ENCODE results near the gene ARID5B. TPM values are rescaled to one million over a fixed set of nuclear protein-coding genes. Genes with fewer than 3 reads are reported as not detected.

Gene ARID5B
- total and polyA plus RNA-seq, 2 of the 4 experiments (the other 2 are of a cell fraction): 41.0 to 125 TPM

- TF ChIP-seq, protein P1, sequence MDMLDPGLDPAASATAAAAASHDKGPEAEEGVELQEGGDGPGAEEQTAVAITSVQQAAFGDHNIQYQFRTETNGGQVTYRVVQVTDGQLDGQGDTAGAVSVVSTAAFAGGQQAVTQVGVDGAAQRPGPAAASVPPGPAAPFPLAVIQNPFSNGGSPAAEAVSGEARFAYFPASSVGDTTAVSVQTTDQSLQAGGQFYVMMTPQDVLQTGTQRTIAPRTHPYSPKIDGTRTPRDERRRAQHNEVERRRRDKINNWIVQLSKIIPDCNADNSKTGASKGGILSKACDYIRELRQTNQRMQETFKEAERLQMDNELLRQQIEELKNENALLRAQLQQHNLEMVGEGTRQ (IDR thresholded peaks at IDR 0.05; ENCODE audit: low read depth, low read length): no peak
- TF ChIP-seq CHD1 (IDR thresholded peaks at IDR 0.05; ENCODE audit: low read depth, low read length) (no peak), MXI1 (IDR thresholded peaks at IDR 0.05; ENCODE audit: borderline replicate concordance, low read depth, low read length) (no peak), SMC3 (IDR thresholded peaks at IDR 0.05; ENCODE audit: low read depth, low read length) (no peak)
These were observed 31.5 kb upstream of the ARID5B start (continued) for GRCh38 chr10:61869774-61870525.
